ENCODE results near the gene MED13L.

The MED13L gene

GRCh38 chr12:116123451-116124258 lies 153.8 kb downstream of the MED13L start:
- H3K4me3 ChIP-seq (ENCODE audit: low read depth, low read length): peak overlapping the region; percentile 30
- TF ChIP-seq, protein P1, sequence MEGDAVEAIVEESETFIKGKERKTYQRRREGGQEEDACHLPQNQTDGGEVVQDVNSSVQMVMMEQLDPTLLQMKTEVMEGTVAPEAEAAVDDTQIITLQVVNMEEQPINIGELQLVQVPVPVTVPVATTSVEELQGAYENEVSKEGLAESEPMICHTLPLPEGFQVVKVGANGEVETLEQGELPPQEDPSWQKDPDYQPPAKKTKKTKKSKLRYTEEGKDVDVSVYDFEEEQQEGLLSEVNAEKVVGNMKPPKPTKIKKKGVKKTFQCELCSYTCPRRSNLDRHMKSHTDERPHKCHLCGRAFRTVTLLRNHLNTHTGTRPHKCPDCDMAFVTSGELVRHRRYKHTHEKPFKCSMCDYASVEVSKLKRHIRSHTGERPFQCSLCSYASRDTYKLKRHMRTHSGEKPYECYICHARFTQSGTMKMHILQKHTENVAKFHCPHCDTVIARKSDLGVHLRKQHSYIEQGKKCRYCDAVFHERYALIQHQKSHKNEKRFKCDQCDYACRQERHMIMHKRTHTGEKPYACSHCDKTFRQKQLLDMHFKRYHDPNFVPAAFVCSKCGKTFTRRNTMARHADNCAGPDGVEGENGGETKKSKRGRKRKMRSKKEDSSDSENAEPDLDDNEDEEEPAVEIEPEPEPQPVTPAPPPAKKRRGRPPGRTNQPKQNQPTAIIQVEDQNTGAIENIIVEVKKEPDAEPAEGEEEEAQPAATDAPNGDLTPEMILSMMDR (IDR thresholded peaks at IDR 0.05; ENCODE audit: borderline replicate concordance, insufficient read depth, low read depth, low read length): no peak

- H3K4me3 ChIP-seq (ENCODE audit: low read depth, low read length): no peak overlapping the region
- TF ChIP-seq, protein P1 (IDR thresholded peaks at IDR 0.05; ENCODE audit: borderline replicate concordance, insufficient read depth, low read depth, low read length): no peak
Measured at GRCh38 chr12:116122628-116123027, 154.9 kb downstream of the MED13L start.

DNA sequence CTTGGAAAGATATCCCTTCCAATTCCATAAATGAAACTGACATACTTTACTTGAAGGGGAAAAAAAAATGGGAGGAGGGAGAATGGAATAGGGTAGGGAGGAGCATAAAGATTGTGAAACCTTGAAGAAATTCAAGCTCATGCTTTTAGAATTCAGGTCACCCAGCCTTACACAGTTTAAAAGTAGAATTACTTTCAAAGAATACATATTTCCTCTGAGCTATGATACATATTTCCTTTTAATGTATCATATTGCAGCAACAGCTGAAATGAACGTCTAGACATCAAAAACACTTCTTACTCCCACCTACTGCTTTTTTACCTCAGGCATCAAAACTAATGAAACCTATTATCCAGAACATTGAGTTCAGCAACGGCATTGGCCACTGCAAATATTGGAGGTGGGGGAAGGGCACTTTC lies 156.0 kb downstream of the MED13L start:
- TF ChIP-seq, protein P1 (IDR thresholded peaks at IDR 0.05; ENCODE audit: borderline replicate concordance, insufficient read depth, low read depth, low read length): no peak
- no peak overlapping the region for H3K4me3 ChIP-seq (ENCODE audit: low read depth, low read length)

- TF ChIP-seq, protein P1 (IDR thresholded peaks at IDR 0.05; ENCODE audit: borderline replicate concordance, insufficient read depth, low read depth, low read length): no peak
- H3K4me3 ChIP-seq (ENCODE audit: low read depth, low read length): no peak overlapping the region
Measured at GRCh38 chr12:116116650-116117424, 160.7 kb downstream of the MED13L start.

DNA sequence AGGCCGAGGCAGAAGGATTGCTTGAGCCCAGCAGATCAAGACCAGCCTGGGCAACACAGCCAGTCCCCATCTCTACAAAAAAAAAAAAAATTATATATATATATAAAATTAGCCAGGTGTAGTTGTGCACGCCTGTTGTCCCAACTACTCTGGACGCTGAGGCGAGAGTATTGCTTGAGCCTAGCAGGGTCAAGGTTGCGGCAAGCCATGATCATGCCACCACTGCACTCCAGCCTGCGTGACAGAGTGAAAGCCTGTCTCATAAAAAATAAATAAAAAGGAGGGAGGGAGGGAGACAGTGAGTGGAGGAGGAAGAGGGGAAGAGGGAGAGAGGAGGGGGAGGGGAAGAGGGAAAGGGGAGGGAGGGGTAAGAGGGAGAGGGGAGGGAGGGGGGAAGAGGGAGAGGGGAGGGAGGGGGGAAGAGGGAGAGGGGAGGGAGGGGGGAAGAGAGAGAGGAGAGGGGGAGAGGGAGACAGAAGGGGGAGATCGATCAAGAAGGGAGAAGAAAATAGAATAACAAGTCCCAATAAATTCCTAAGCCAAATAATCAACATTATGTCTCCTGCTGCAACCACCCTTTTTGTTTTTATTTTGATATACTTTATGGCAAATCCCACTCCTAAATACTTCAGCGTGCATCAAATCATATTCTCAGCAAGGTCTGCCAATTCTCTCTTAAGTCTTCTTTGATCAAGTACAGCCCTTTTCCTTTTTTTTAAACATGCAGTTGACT lies 163.9 kb downstream of the MED13L start:
- TF ChIP-seq, protein P1 (IDR thresholded peaks at IDR 0.05; ENCODE audit: borderline replicate concordance, insufficient read depth, low read depth, low read length): no peak
- no peak overlapping the region for H3K4me3 ChIP-seq (ENCODE audit: low read depth, low read length)

- H3K4me3 ChIP-seq (ENCODE audit: low read depth, low read length): no peak overlapping the region
- TF ChIP-seq, protein P1 (IDR thresholded peaks at IDR 0.05; ENCODE audit: borderline replicate concordance, insufficient read depth, low read depth, low read length): no peak
Measured at GRCh38 chr12:116106870-116107269, 170.6 kb downstream of the MED13L start.
